HG02943 (cell line): Measurements from ENCODE around the gene RND3.

Experiments
- ATAC-seq: cut with Tn5 transposase; IDR thresholded peaks from one replicate; pipeline ENCODE4 v1.9.1; 2021; ENCODE audit warnings: mild to moderate bottlenecking, low read depth, moderate library complexity; ENCODE audit not compliant: unreplicated experiment

Gene RND3

DNA sequence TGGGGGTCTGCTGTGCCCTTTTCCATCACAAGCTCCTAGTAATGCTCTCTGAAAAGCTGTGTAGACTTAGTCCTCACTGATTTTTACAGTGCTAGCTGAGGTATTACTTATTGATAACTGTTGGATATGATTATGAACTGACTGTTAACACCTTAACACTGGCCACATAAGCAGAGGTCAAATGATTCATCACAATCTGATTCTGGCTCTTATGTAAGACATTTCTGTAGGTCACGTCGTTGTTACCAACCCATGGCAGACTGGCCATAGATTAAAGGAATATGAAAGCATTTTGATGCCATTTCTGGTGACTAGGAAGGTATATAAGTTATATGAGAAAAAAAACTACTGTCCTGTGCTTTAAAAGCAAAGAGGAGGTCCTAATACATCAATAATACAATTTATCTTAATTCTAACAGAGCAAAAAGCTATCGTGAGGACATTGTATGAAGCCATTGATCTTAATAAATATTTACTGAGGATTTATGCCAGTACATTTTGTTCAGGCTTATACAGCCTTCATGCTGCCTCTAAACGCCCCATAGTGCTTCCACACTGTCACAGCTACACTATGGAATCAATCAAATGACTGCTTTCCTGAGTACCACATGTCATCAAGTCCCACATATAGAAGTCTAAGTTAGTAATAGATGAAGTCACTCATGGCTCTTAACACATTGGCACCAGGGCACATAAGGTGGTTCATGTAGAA lies 6.9 kb upstream of the RND3 start:
- ATAC-seq, result no peak

DNA sequence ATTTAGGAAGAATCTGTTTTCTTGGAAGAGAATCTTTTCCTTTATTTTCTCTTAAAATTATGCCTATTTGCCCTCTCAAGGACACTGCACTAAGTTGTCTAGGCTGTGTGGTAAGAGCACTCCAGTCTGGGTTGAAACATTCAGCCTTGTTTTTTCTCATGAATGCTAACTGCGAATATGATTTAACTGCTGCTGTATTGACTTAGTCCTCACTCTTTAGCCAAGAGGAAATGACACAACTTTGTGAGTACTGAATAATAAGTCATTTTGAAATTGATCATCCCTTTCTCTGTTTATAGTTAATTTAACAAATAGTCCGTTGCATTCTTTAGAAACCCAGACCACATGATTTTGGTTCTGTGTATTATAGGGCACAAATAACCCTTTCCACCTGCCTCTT lies 4.5 kb upstream of the RND3 start:
- ATAC-seq, result no peak

DNA sequence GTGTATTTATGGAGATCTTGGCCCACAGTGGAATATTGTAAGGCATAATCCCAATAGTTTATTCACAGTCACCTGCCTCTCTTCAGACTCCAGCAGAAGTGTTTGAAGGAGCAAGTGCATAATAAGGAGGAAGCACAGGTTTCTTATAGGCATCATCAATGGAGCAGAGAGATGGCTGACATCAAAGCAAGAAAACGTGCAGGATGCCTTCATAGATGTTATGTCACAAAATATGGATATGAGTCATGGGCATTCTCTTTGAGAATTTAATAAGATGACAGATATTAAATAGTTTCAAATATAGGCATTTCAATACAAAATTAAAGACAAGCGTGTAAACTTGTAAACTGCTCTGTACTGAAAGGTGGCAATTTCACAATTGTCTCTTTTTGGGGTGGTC lies 4.0 kb upstream of the RND3 start:
- no peak for ATAC-seq

DNA sequence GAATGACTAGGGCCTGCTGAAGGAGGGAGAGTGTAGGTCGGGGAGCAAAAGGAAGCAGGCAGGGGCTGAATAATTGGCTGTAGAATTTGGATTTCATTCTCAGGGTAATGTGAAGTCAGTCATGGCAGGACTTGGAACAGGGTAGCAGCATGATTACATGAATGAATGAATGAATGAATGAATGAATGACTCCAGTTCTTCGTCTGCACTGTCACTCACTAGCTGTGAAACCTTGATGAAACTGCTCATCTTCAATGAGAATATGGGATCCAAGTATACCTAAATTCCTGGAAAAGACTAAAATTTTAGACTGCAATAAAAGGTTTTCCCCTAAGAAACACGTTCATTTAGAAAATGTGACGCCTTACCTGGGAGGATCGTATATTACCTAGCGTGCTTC lies 3.0 kb upstream of the RND3 start:
- no peak for ATAC-seq

DNA sequence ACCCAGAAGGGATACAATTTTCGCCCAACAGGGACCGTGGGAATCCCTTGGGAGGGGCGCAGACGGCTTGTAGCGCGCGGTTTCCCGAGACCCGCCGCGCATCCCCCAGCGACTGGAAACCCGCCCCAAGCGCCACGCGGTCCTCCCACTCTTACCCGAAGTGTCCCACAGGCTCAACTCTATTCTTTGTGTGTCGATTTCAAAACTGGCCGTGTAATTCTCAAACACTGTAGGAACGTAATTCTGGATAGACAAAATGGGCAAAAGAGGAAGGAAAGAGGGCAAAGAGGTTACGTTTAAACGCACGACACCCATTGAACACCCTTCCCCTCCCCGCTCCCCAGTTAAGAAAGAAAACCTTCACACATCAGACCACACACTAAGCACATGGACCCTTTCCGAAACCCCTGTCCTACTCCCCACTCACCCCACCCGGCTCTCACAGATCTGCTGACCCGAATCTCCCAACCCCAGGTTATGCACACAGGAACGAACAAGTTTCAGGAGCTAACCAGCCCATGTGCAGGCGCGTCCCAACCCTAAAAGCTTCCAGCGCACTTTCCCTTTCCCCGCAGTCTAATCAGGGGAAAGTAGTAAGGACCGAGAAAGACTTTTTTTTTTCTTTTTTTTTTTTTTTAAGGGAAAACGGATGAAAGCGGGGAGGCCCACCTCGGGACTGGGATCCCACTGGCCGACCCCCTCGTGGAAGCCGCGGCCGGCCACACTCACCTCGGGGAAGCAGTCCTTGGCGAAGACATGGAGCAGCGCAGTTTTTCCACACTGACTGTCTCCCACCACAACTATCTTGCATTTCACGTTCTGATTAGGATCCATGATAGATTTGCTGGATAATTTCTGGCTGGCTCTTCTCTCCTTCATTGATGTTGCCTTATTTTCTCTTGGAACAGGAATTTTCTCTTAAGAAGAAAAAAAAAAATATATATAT lies 655 bp downstream of the RND3 start:
- ATAC-seq, result no peak

DNA sequence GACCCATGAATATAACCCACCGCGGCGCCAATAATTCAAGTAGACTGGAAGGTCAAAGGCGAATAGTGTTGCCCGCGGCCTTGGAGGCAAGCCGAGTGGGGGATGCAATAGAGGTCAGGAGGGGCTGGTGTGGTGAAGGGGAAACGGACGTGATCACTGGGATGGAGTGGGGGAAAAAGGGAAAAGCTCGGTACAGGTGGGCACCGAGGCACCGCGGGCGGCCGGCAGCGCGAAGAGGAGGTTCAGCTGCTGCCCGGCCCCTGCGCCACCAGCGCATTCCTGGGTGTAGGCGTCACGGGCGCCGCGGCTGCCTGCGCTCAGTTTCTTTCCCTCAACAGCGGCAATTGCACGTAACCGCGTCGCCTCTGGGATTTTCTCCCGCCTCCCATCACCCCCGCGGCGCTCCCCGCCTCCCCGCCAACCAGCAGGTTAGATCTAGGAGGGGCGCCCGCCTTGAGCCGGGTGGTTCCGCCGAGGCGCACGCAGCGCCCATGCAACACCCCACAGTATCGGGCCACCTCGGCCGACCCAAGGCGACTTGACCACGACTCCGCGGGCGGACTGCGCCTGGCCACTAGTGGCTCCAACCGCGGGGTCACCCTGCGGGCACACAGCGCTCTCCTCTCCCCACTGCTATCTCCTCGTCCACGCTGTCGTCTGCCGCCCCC lies 1.5 kb downstream of the RND3 start:
- ATAC-seq, result no peak

DNA sequence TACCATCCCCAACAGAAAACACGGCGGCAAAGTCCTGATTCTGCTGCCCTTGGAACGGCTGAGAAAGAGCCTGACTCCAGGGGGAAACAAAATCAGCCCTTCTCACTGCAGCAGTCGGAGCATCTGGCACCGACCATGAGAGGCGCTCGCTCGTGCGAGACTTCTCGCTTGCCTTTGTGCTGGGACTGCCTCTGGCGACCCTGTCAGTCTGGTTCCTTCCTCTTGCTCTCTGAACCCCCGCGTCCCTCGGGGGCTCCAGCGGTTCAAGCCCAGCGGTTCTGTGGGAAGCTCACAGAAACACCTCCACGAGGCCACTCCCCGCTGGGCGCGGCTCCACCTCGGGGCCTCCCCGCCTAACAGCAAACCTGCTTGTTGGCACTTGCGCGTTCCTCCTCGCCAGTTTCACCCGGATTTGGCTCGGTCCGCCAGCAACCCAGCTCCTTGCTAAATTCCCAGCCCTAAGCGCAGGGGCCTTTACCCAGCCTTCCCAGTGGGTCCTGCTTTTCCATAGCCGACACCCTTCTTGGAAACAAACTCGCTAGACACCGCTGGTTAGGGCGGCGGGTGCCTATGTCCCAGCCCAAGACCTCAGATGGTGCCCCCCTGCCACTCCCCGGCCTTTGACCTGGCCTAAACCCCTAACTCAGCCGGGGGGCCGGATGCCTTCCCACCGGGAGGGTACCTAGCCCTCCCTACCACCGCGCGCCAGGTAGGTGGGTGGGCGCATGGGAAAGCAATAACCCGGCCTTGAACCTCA lies 2.2 kb downstream of the RND3 start:
- ATAC-seq, result no peak

DNA sequence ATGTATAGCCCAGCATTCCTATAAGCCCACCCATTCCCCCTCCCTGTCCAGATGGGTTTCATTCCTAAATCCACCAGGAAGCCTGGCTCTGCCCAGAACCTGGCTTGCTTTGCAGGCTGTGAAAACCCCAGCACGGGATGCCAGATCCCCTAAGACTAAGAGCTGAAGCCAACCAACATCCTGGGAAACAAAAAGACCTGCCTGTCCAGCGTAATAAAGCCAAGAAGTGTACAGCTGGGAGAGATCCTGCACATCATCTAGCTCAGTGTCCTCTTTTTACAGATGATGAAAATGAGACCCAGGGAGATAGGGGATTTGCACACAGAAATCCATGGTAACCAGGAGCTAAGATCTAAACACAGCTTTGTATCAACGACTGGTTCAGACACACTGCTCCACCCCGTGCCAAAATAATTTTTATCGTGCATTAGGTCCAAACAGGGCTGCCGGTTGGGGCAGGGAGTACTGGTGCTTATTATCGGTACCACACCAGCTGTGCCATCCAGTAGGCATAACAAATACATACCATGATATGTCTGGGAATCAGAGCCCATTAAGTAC lies 2.9 kb downstream of the RND3 start:
- ATAC-seq, result no peak

DNA sequence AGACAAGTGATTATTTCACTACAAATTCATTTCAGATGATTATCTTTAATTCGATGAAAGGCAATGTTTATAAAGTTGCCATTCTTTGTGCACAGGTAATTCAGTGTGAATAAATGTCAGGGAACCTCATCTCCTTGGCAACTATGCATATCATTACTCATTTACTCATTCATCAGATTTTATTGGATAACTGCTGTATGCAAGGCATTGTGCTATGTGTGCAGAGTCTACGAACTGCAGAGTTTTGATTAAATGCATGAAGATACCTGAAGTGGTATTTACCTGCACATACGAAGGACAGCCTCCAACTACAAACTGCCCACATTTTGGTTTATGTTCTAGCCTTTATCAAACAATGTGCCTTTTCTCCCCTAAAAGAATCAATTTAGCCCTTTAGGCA lies 3.5 kb downstream of the RND3 start:
- no peak for ATAC-seq

DNA sequence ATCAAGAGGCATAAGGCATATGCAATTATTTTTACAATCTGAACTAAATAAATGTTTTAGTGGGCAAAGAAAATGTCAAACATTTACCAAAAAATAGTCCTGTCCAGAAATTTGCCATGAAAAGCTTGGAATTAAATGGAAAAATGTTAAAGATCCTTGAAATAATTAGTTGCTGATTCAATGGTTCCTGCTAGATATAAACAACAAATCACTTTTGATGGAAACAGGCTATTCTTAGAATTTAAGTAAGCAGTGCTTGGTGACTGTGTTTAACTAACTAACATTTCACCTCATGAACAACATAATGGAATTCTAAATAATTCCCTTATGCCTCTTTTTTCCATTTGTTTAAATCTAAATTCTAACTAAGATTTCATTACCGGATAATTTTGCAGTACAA lies 3.9 kb downstream of the RND3 start:
- ATAC-seq, result no peak

DNA sequence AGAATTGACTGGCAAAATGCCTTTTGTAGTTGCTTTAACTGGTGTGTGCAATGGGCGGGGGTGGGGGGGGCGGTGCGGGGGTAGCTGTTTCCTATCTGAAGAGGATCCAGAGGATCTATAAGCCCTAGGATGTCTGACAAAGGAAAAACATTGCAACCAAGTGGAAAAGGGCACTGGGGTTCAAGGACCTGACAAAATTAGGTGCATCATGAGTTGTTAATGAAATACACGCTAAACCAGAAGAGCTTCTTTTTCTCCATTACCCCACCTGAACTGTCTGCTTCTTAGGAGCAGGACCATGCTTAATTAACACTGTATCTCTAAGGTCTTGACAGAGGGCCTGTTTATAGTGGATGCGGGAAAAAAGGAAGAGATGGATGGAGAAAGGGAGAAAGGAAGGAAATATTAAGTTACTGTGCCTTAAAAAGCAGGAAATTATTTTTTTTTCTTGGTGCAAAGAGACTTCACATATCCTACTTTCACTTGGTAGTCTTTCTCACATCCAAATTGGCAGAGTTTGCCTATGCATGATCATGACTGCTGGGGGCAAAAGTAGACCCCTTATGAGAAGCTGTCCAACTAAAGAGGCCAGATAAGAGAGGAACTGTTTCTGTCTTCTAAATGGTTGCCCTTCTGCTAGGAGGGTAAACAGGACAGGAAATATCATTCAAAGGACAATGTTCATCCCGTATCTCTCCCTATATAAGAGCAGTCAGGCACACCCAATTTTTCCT lies 4.6 kb downstream of the RND3 start:
- ATAC-seq, result no peak

DNA sequence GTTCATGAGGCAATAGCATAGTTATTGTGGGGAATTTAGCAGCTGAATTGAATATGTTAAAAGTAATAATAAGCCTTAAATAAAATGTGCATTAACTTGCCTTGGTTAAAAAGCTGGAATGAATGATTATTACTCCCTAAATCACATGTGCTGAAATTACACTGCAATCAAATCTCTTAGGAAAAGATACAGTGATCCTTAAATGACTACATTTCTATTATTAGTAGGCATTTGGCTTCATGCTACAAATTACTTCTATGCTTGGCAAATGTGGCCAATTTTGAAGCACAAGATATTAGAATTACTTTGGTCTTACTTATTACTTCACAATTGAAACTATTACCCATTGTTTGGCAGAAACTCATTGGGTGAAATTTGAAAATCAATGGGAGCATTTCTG lies 5.4 kb downstream of the RND3 start:
- ATAC-seq, result no peak

DNA sequence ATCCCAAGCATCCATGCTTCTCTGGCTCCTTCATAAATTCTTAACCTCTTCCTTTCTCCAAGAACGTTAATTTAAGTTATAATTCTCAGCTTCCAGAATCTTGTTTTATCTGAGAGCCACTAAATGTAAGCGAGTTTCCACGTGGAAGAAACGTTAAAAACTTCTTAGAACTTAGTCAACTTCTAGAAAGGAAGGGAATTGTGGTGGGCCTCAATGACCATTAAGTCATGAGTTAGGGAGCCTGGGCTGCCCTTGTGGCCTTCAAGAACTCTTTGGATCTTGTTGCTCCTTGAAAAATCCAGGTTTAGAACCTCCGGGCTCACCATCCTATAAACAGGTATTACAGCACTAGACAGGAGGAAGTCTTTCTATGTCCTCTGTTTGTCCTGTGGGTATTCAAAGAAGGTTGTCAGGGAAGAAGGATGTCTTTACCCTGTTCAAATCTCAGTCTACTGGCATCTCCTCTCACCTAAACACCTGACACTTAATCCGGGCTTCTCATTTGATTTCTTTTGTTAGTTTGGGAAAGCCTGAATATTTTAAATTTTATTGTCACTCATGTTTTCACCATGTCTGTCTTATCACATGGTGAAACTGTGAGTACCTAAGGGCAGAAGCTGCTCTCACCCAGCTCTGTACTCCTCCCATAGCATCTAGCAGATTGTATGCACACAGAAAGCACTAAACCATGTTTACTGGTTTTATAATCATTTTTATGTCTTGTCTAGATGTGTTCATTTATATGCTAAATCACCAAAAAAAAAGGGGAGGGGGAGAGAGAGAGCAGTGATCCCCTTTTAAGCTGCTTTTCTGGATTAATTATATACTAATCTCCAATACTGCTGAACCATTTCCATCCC lies 6.3 kb downstream of the RND3 start:
- ATAC-seq, result no peak

DNA sequence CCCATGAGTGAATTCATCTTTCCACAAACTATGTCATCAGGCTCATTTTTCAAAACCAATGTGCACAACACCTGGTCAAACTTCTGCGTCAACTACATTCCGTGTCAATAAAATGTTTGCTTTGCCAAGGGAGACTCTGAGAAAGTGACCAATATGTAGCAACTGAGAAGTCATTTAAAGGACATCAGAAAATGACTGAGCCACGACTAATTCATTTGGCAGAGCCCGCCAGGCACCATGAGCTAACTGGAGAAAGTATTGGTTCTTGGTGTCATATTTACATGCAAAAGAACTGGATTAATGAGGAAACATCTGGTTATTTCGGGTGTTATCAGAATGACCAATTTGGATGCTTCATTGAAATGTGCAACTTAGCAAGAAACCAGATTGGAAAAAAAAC lies 7.2 kb downstream of the RND3 start:
- no peak for ATAC-seq

DNA sequence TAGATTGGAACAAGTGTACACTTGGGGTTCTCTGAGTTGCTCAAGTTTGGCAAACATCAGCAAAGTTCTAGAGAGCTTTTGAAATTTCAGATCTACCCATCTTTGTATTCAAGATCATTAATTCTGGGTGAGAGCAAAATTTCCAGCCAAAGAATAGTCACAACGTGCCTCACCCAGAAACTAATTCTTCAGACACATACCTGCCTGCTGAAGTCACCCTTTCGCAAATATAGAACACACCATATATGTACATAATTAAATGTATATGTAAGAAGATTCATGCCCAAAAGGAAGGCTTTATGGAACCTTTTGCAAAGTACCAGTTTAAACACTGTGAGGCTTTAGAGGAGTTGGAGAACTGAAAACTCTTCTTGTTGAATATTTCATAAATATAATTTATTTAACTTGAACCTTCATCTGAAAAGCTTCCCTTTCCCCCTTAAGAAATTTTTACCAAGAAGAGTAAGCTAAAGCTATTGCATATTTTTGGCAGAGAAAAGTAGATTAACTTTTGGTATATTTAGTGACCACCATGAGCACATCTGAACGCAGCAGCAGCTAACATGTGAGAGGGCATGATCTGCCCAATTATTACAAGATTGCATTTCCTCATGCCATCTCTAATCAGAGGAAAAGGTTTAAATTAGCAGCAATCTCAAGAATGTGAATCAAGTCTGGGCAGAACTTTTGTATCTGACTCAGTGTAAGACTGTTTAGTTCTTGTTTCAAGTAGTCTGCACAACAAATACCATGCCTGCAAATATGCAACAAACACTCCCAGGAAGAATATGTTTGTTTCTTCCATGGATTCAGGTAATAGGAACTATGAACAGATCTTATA lies 8.2 kb downstream of the RND3 start:
- no peak for ATAC-seq

DNA sequence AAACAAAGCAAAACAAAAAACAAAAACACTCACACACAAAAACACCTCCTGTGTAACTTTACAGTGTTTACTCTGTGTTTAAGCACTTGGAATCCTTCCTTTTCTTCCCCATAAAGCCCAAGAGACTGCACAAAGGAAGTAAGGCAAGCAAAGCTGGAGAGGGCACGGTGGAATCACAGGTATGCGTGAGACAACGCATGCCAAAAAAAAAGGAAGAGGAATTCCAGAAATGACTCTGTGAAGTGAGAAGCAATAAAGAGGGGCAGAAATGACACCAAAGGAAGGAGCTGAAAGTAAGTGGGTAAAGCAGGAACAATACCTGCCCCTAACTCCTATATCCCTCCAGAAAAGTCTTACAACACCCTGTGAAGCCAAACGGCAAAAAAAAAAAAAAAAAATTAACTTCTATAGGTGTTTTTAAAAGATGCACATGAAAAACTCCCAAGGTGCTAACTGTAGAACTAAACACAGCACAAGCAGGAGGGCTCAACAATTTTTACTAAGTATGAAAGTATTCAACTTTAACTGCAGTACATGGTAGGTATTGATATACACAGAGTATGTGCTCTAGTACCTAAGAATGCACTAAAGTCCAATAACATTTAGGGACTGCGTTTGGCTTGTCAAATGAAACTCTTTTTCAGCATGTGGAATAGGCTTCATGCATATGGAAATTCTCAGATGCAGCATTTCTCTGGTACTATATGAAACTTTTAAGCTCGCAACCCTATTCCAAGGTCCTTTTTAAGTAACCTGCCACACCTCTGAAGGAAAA lies 9.1 kb downstream of the RND3 start:
- ATAC-seq, result no peak

DNA sequence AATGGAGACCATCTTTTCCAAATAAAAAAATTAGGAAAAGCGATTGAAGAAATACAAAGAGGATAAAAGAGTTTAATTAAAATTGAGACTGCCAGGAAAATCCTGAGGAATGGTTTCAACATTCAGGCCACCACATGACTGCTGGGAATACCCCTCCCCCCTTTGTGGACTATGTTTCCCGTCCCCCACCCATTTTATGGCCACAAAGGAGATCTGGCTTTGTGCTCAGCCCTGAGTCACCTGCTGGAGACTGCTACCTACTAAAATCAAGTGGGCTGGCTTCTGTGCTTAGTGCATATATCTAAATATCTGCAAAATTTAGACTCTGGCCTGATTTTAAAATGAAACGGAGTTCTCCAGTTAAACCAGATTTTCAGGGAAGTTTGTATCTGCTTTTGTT lies 10.1 kb downstream of the RND3 start:
- ATAC-seq, result no peak
